Measurements from ENCODE around the gene CDT1. TPM values are rescaled to one million over a fixed set of nuclear protein-coding genes. Genes with fewer than 3 reads are reported as not detected.

Gene CDT1
- total and polyA plus RNA-seq, 2 experiments from 2014 or later: 5.9 to 11.3 TPM

DNA sequence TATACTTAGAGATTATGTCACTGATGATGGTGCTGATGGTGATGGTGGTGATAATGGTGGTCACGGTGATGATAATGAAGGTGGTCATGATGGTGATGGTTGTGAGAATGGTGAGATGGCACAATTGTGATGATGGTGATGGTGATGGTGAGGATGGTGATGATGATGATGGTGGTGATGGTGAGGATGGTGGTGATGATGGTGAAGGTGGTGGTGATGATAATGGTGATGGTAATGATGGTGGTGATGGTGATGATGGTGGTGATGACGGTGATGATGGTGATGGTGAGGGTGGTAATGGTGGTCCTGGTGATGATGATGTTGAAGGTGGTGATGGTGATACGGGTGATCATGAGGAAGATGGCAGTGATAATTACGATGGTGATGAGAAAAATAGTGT is 5.5 kb upstream of the CDT1 start:
- WGBS, 2 experiments (ENCODE audit: low coverage in 1 of 2, low lambda C conversion rate in 2 of 2, missing lambda C conversion rate in 2 of 2): 94 to 98% methylated on average over 4 of the region's 4 CpGs
- Histone ChIP-seq H3K27ac (no peak overlapping the region), H3K79me2 (ENCODE audit: insufficient read depth) (no peaks in the 10 kb centered on the region), H3K4me3 (no peak overlapping the region), H3F3A (ENCODE audit: insufficient read depth) (no peaks in the 10 kb centered on the region), H3K4me1 (ENCODE audit: insufficient read depth) (0 out of 2 replicates have a peak, but pooled peaks cover 5% of the 10 kb centered on the region), H3K27me3 (replicated peaks; ENCODE audit: insufficient read depth) (no peaks in the 10 kb centered on the region), H3K9me2 (ENCODE audit: insufficient read depth) (no peaks in the 10 kb centered on the region), H3K4me2 (ENCODE audit: unreplicated experiment) (no peak overlapping the region), H3K9ac (no peak overlapping the region), H2AFZ (no peak overlapping the region), H3K9me3 (ENCODE audit: low read depth) (no peaks in the 10 kb centered on the region), H4K20me1 (ENCODE audit: insufficient read depth) (no peaks in the 10 kb centered on the region), H3K36me3 (ENCODE audit: low read depth) (no peaks in the 10 kb centered on the region)
- TF ChIP-seq EZH2 (IDR thresholded peaks at IDR 0.05; ENCODE audit: insufficient read depth, poor library complexity, severe bottlenecking) (no peak), EZH2phosphoT487 (IDR thresholded peaks at IDR 0.05; ENCODE audit: insufficient read depth, low read depth) (no peak)
- in situ Hi-C loops (cut with MboI): no loop called here
- DNase-seq: no peak

GRCh38 chr16:88798772-88799455 is 4.7 kb upstream of the CDT1 start:
- Histone ChIP-seq H3K9me2 (ENCODE audit: insufficient read depth) (no peaks in the 10 kb centered on the region), H3K4me1 (ENCODE audit: insufficient read depth) (0 out of 2 replicates have a peak, but pooled peaks cover 5% of the 10 kb centered on the region), H3K27ac (no peak overlapping the region), H3K4me3 (no peak overlapping the region), H3K79me2 (ENCODE audit: insufficient read depth) (no peaks in the 10 kb centered on the region), H4K20me1 (ENCODE audit: insufficient read depth) (no peaks in the 10 kb centered on the region), H3K9ac (no peak overlapping the region), H3K27me3 (replicated peaks; ENCODE audit: insufficient read depth) (no peaks in the 10 kb centered on the region), H3K36me3 (ENCODE audit: low read depth) (no peaks in the 10 kb centered on the region), H3F3A (ENCODE audit: insufficient read depth) (no peaks in the 10 kb centered on the region), H3K4me2 (ENCODE audit: unreplicated experiment) (no peak overlapping the region), H3K9me3 (ENCODE audit: low read depth) (no peaks in the 10 kb centered on the region), H2AFZ (no peak overlapping the region)
- TF ChIP-seq EZH2phosphoT487 (IDR thresholded peaks at IDR 0.05; ENCODE audit: insufficient read depth, low read depth): no peak
- TF ChIP-seq EZH2 (IDR thresholded peaks at IDR 0.05; ENCODE audit: insufficient read depth, poor library complexity, severe bottlenecking): no peak
- no peak for DNase-seq
- in situ Hi-C loops (cut with MboI): no loop called here

- Histone ChIP-seq H3K4me1 (ENCODE audit: insufficient read depth) (peaks cover 10% of the 10 kb centered on the region; the same call in 1 of the 2 replicates), H3K27ac (no peak overlapping the region), H3K79me2 (ENCODE audit: insufficient read depth) (peaks cover 6% of the 10 kb centered on the region), H3K36me3 (ENCODE audit: low read depth) (no peaks in the 10 kb centered on the region), H3K27me3 (replicated peaks; ENCODE audit: insufficient read depth) (no peaks in the 10 kb centered on the region), H3K4me3 (no peak overlapping the region), H3K4me2 (ENCODE audit: unreplicated experiment) (no peak overlapping the region), H2AFZ (no peak overlapping the region), H4K20me1 (ENCODE audit: insufficient read depth) (no peaks in the 10 kb centered on the region), H3K9me3 (ENCODE audit: low read depth) (no peaks in the 10 kb centered on the region), H3K9ac (no peak overlapping the region), H3K9me2 (ENCODE audit: insufficient read depth) (no peaks in the 10 kb centered on the region), H3F3A (ENCODE audit: insufficient read depth) (no peaks in the 10 kb centered on the region)
- DNase-seq: no peak
- in situ Hi-C loops (cut with MboI): no loop called here
- 93% methylated on average over 17 of the region's 17 CpGs for WGBS, 2 experiments (ENCODE audit: low coverage in 1 of 2, low lambda C conversion rate in 2 of 2, missing lambda C conversion rate in 2 of 2)
- TF ChIP-seq EZH2 (IDR thresholded peaks at IDR 0.05; ENCODE audit: insufficient read depth, poor library complexity, severe bottlenecking) (no peak), EZH2phosphoT487 (IDR thresholded peaks at IDR 0.05; ENCODE audit: insufficient read depth, low read depth) (no peak)
These were observed 3.9 kb upstream of the CDT1 start for GRCh38 chr16:88799569-88800276.

DNA sequence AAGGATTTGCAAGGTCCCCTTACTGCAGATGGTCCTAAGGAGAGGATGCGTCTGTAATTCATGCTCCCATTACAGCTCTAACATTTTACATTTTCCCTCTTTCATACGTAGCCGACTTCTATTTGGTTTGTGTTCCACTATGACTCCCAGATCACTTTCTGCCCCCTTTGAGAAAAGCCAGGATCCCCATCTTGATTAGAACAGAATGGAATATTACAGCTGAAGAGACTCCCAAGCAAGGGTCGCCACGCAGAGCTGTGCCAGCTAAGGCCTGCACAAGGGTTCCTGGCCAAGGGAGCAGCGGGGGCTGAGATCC is 3.4 kb upstream of the CDT1 start:
- no peak overlapping the region for H3K4me2 ChIP-seq (ENCODE audit: unreplicated experiment)
- H3K9me2 ChIP-seq (ENCODE audit: insufficient read depth): no peaks in the 10 kb centered on the region
- in situ Hi-C loops (cut with MboI): no loop called here
- no peaks in the 10 kb centered on the region for H3F3A ChIP-seq (ENCODE audit: insufficient read depth)
- TF ChIP-seq EZH2phosphoT487 (IDR thresholded peaks at IDR 0.05; ENCODE audit: insufficient read depth, low read depth) (no peak), EZH2 (IDR thresholded peaks at IDR 0.05; ENCODE audit: insufficient read depth, poor library complexity, severe bottlenecking) (no peak)
- WGBS, 2 experiments (ENCODE audit: low coverage in 1 of 2, low lambda C conversion rate in 2 of 2, missing lambda C conversion rate in 2 of 2): 81 to 90% methylated on average over 6 of the region's 6 CpGs
- peaks cover 11% of the 10 kb centered on the region for H3K79me2 ChIP-seq (ENCODE audit: insufficient read depth)
- H3K9ac ChIP-seq: no peak overlapping the region
- no peak for DNase-seq
- H3K27ac ChIP-seq: no peak overlapping the region
- H3K9me3 ChIP-seq (ENCODE audit: low read depth): no peaks in the 10 kb centered on the region
- no peak overlapping the region for H3K4me3 ChIP-seq
- no peaks in the 10 kb centered on the region for H3K36me3 ChIP-seq (ENCODE audit: low read depth)
- H3K4me1 ChIP-seq (ENCODE audit: insufficient read depth): peaks cover 10% of the 10 kb centered on the region; the same call in 1 of the 2 replicates
- H4K20me1 ChIP-seq (ENCODE audit: insufficient read depth): no peaks in the 10 kb centered on the region
- H2AFZ ChIP-seq: no peak overlapping the region
- no peaks in the 10 kb centered on the region for H3K27me3 ChIP-seq (replicated peaks; ENCODE audit: insufficient read depth)
